SU-DHL-6 (cell line): Measurements from ENCODE around the gene WDR53.

ENCODE experiments used
- CTCF ChIP-seq: fragments of 200-600 bp; sonication (generic); IDR thresholded peaks from one replicate; pipeline ENCODE4 v1.5.1; 2017; ENCODE audit warnings: antibody characterized with exemption, mild to moderate bottlenecking, low read length, moderate library complexity; ENCODE audit not compliant: insufficient read depth, poor library complexity, severe bottlenecking
- EZH2phosphoT487 ChIP-seq: fragments of 200-600 bp; sonication (generic), shearing (Covaris generic); conservative IDR thresholded peaks from 2 replicates; pipeline ENCODE4 v1.6.1; 2018; ENCODE audit warnings: mild to moderate bottlenecking, antibody characterized with exemption, low read length, moderate library complexity, mixed read lengths

GRCh38 chr3:196604548-196604947 lies 36.2 kb upstream of the WDR53 start:
- TF ChIP-seq EZH2phosphoT487 (no peak), CTCF (no peak)
